ENCODE data around the gene INO80.

- TF ChIP-seq CTCF (IDR thresholded peaks at IDR 0.05; ENCODE audit: extremely low read depth in 1 of 2, insufficient read depth in 1 of 2, low read depth in 1 of 2, low read length in 2 of 2) (no peak), POLR2AphosphoS5 (IDR thresholded peaks at IDR 0.05; ENCODE audit: insufficient read depth, low read depth, low read length) (no peak), POLR2A (IDR thresholded peaks at IDR 0.05; ENCODE audit: low read depth, low read length) (no peak), EZH2 (IDR thresholded peaks at IDR 0.05; ENCODE audit: borderline replicate concordance, low read depth, low read length, severe bottlenecking) (no peak), MAX (IDR thresholded peaks at IDR 0.05; ENCODE audit: insufficient read depth, insufficient read length) (no peak), GATA2 (IDR thresholded peaks at IDR 0.05; ENCODE audit: insufficient read depth, insufficient read length, low read depth, low read length) (no peak), MYC (IDR thresholded peaks at IDR 0.05; ENCODE audit: low read depth, low read length) (no peak), JUN (IDR thresholded peaks at IDR 0.05; ENCODE audit: borderline replicate concordance, insufficient read depth, insufficient read length, low read depth) (no peak)
Observed at GRCh38 chr15:40986820-40987219, 129.3 kb downstream of the INO80 start.

All from endothelial cell of umbilical vein (primary cell).